Measurements from ENCODE around the gene MRPL49.

Gene MRPL49

GRCh38 chr11:65095974-65096806 lies 25.9 kb upstream of the MRPL49 start, which contains the start of gene VPS51 (continued):
- 0 out of 2 replicates have a peak, but pooled peaks have one; percentile 78 for TF ChIP-seq TSHZ1 (tag by site-specific recombination; IDR thresholded peaks at IDR 0.05; ENCODE audit: borderline replicate concordance)
- peak; percentile 60 for TF ChIP-seq GLIS1 (tag by site-specific recombination; IDR thresholded peaks at IDR 0.05)
- TF ChIP-seq ZNF214 (tag by site-specific recombination; IDR thresholded peaks at IDR 0.05; ENCODE audit: borderline replicate concordance), result no peak
- 0 out of 2 replicates have a peak, but pooled peaks have one; percentile 17 for TF ChIP-seq ZBTB1 (tag by site-specific recombination; IDR thresholded peaks at IDR 0.05)
- peak; percentile 53; the same call in 1 of the 2 replicates for TF ChIP-seq ZNF664 (tag by site-specific recombination; IDR thresholded peaks at IDR 0.05)
- TF ChIP-seq, protein P1, sequence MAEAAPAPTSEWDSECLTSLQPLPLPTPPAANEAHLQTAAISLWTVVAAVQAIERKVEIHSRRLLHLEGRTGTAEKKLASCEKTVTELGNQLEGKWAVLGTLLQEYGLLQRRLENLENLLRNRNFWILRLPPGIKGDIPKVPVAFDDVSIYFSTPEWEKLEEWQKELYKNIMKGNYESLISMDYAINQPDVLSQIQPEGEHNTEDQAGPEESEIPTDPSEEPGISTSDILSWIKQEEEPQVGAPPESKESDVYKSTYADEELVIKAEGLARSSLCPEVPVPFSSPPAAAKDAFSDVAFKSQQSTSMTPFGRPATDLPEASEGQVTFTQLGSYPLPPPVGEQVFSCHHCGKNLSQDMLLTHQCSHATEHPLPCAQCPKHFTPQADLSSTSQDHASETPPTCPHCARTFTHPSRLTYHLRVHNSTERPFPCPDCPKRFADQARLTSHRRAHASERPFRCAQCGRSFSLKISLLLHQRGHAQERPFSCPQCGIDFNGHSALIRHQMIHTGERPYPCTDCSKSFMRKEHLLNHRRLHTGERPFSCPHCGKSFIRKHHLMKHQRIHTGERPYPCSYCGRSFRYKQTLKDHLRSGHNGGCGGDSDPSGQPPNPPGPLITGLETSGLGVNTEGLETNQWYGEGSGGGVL (tag by site-specific recombination; IDR thresholded peaks at IDR 0.05), result 0 out of 2 replicates have a peak, but pooled peaks have one; percentile 20
- peak; percentile 74 for TF ChIP-seq SP2 (tag by site-specific recombination; IDR thresholded peaks at IDR 0.05)
- 0 out of 2 replicates have a peak, but pooled peaks have one; percentile 33 for TF ChIP-seq PRDM6 (tag by site-specific recombination; IDR thresholded peaks at IDR 0.05)
- TF ChIP-seq, protein P2, sequence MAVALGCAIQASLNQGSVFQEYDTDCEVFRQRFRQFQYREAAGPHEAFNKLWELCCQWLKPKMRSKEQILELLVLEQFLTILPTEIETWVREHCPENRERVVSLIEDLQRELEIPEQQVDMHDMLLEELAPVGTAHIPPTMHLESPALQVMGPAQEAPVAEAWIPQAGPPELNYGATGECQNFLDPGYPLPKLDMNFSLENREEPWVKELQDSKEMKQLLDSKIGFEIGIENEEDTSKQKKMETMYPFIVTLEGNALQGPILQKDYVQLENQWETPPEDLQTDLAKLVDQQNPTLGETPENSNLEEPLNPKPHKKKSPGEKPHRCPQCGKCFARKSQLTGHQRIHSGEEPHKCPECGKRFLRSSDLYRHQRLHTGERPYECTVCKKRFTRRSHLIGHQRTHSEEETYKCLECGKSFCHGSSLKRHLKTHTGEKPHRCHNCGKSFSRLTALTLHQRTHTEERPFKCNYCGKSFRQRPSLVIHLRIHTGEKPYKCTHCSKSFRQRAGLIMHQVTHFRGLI (tag by site-specific recombination; IDR thresholded peaks at IDR 0.05), result no peak
- no peak; the same call in 1 of the 2 replicates for TF ChIP-seq ZNF626 (tag by site-specific recombination; IDR thresholded peaks at IDR 0.05)
- TF ChIP-seq ZNF18 (tag by site-specific recombination; IDR thresholded peaks at IDR 0.05), result peak; percentile 28; the same call in 1 of the 2 replicates
- peak; percentile 77; the same call in 1 of the 2 replicates for TF ChIP-seq ZEB2 (tag by site-specific recombination; IDR thresholded peaks at IDR 0.05)
- TF ChIP-seq, protein P3, sequence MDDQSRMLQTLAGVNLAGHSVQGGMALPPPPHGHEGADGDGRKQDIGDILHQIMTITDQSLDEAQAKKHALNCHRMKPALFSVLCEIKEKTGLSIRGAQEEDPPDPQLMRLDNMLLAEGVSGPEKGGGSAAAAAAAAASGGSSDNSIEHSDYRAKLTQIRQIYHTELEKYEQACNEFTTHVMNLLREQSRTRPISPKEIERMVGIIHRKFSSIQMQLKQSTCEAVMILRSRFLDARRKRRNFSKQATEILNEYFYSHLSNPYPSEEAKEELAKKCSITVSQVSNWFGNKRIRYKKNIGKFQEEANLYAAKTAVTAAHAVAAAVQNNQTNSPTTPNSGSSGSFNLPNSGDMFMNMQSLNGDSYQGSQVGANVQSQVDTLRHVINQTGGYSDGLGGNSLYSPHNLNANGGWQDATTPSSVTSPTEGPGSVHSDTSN (CRISPR knock-in tag; IDR thresholded peaks at IDR 0.05), result no peak
- 0 out of 2 replicates have a peak, but pooled peaks have one; percentile 46 for TF ChIP-seq ZNF23 (tag by site-specific recombination; IDR thresholded peaks at IDR 0.05; ENCODE audit: borderline replicate concordance)
- TF ChIP-seq KLF10 (tag by site-specific recombination; IDR thresholded peaks at IDR 0.05), result peak; percentile 85; the same call in 1 of the 2 replicates
- no peak for TF ChIP-seq ZNF514 (tag by site-specific recombination; IDR thresholded peaks at IDR 0.05)
- TF ChIP-seq HOXC10 (CRISPR knock-in tag; IDR thresholded peaks at IDR 0.05), result no peak
- TF ChIP-seq, protein P4, sequence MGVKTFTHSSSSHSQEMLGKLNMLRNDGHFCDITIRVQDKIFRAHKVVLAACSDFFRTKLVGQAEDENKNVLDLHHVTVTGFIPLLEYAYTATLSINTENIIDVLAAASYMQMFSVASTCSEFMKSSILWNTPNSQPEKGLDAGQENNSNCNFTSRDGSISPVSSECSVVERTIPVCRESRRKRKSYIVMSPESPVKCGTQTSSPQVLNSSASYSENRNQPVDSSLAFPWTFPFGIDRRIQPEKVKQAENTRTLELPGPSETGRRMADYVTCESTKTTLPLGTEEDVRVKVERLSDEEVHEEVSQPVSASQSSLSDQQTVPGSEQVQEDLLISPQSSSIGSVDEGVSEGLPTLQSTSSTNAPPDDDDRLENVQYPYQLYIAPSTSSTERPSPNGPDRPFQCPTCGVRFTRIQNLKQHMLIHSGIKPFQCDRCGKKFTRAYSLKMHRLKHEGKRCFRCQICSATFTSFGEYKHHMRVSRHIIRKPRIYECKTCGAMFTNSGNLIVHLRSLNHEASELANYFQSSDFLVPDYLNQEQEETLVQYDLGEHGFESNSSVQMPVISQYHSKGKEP (tag by site-specific recombination; IDR thresholded peaks at IDR 0.05), result peak; percentile 90
- TF ChIP-seq, protein P5, sequence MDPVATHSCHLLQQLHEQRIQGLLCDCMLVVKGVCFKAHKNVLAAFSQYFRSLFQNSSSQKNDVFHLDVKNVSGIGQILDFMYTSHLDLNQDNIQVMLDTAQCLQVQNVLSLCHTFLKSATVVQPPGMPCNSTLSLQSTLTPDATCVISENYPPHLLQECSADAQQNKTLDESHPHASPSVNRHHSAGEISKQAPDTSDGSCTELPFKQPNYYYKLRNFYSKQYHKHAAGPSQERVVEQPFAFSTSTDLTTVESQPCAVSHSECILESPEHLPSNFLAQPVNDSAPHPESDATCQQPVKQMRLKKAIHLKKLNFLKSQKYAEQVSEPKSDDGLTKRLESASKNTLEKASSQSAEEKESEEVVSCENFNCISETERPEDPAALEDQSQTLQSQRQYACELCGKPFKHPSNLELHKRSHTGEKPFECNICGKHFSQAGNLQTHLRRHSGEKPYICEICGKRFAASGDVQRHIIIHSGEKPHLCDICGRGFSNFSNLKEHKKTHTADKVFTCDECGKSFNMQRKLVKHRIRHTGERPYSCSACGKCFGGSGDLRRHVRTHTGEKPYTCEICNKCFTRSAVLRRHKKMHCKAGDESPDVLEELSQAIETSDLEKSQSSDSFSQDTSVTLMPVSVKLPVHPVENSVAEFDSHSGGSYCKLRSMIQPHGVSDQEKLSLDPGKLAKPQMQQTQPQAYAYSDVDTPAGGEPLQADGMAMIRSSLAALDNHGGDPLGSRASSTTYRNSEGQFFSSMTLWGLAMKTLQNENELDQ (tag by site-specific recombination; IDR thresholded peaks at IDR 0.05; ENCODE audit: low read depth), result no peak

All from HEK293 (cell line).